A549 treated with dexamethasone at 1 μM for 4 hours (cell line): ENCODE measurements around the gene RFESD. TPM values are rescaled to one million over a fixed set of nuclear protein-coding genes. Genes with fewer than 3 reads are reported as not detected.

Experiments
- total RNA-seq: library from RNA; stranded (reverse); fragments of 200-300 nt; extraction: Qiagen RNA extraction; gene quantifications from 5 replicates; pipeline ENCODE4 v1.2.3, GENCODE V29; 2022

Gene RFESD
- 1.2 to 3.0 TPM (median 1.9 TPM) in 5 replicates for total RNA-seq

GRCh38 chr5:95646569-95647431, at the start of gene RFESD:
RFESD (plus strand) TSS chr5:95646777; CDS start chr5:95652272, 5,495 bp downstream.

DNA sequence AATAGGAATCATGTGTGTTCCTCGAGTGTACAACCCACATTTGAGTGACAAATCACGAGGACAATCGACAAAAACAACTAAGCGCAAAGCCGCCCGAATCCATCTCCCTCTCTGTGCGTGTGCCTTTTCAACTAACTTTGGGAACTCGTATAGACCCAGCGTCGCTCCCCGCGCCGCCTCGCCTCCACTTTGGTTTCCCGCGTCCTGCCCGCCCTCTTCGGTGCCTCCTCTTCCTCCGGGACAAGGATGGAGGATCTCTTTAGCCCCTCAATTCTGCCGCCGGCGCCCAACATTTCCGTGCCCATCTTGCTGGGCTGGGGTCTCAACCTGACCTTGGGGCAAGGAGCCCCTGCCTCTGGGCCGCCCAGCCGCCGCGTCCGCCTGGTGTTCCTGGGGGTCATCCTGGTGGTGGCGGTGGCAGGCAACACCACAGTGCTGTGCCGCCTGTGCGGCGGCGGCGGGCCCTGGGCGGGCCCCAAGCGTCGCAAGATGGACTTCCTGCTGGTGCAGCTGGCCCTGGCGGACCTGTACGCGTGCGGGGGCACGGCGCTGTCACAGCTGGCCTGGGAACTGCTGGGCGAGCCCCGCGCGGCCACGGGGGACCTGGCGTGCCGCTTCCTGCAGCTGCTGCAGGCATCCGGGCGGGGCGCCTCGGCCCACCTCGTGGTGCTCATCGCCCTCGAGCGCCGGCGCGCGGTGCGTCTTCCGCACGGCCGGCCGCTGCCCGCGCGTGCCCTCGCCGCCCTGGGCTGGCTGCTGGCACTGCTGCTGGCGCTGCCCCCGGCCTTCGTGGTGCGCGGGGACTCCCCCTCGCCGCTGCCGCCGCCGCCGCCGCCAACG, 26.3 kb upstream of the RFESD start, which contains the start of gene GPR150:
TSS of gene GPR150 (plus strand) at position 58 of the 840 bp plus-strand sequence. CDS start at position 247, 189 bp downstream.

GRCh38 chr5:95682891-95683290, 36.3 kb downstream of the RFESD start, which contains the start of gene SPATA9:
SPATA9 (minus strand) TSS chr5:95682991; CDS start chr5:95682854, 137 bp downstream.

Other genes with a start within 250 kb of the RFESD start
- gene SKIC3, start 91.8 kb upstream of the RFESD start, total RNA-seq, result 19.0 to 25.8 TPM (median 23.7 TPM) in 5 replicates
- gene ARSK, start 91.7 kb upstream of the RFESD start, total RNA-seq, result 6.6 to 8.4 TPM (median 7.5 TPM) in 5 replicates
- gene GPR150, start 26.7 kb upstream of the RFESD start, total RNA-seq, result 0.06 to 0.20 TPM (median 0.13 TPM) in 5 replicates
- not detected in 5 replicates for gene SPATA9, start 36.2 kb downstream of the RFESD start, total RNA-seq
- 7.9 to 11.8 TPM (median 9.5 TPM) in 5 replicates for gene RHOBTB3, start 84.6 kb downstream of the RFESD start, total RNA-seq
- 71.8 to 151 TPM (median 80.3 TPM) in 5 replicates for gene GLRX, start 175.9 kb downstream of the RFESD start, total RNA-seq